Activated CD4-positive, alpha-beta T cell treated with anti-CD3 and anti-CD28 coated beads for 24 hours (primary cell): ENCODE results near the gene TPM1.

Source experiments
- DNase-seq, 2 donors: peaks; one replicate each; pipeline ENCODE4 v3.0.0-alpha.2; 2020; ENCODE audit warnings: low read depth in 2 of 2

The TPM1 gene

DNA sequence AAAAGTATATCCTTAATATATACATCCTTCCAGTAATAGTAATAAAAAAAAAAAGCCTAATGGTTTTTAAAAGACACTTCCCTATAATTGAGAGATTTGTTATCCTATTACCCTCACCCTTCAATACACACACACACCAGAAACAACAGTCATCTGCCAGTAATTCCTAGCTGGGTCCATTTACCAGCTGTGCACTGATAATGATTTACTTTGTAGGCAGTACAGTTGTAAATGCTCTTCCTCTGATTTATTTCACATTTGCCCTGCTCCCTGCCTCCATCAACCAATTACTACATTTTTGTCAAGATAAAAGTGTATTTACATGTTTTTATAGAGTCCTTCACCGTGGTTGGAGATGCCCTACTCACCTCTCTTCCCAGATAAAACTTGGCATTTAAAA, 12.4 kb downstream of the TPM1 start:
- DNase-seq: no peak

DNA sequence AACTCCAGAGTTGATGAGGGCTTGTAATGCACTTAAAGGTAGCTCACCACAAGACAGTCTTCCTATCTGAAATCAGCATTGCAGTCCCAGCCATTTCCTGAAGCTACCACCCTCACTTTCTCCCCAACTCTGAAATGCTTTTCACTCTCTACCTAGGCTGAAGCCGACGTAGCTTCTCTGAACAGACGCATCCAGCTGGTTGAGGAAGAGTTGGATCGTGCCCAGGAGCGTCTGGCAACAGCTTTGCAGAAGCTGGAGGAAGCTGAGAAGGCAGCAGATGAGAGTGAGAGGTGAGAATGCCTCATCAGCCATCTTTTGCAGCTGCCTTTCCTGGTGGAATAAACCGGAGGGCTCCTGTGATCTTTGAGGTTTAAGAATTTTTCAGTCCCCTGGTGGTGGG, 14.3 kb downstream of the TPM1 start:
- DNase-seq: no peak

DNA sequence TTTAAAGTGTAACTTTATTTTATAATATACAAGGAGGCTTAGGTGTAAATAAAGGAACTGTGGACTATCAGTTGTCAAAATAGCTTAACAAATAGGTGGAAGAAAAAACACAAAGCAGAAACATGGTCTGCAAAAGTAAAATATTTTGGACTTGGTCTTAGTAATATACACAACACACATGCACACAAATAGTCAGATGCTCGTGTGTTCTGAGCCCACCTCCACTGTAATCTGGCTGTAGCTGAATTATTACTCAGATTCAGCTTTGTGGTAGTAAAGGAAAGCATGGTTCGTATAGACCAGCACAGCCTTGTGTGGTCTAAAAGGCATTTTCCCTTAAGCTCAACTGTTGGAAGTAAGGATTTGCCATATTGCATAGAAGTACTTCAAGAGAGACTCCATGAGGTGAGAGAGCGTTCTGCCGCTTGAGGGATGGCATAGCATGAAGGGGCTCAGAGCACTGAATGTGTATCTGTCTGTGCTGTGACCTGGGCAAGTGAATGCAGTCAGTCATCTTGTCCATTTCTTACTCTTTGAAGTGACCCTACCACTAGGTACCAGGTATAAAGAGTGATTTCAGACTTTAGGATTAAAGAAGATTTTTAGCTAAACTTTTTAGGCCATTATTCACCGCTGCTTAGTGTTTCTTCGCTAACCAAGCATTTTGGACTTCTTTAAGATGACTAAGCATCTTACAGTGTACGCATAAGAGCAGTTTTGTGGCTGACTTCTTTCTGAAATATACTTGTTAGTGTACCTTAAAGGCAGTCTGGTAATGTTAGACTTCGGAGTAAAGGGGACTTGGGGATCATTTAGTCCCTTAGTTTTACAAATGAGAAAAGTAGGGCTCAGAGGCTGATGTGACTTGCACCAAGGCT, 15.2 kb downstream of the TPM1 start:
- DNase-seq: no peak

DNA sequence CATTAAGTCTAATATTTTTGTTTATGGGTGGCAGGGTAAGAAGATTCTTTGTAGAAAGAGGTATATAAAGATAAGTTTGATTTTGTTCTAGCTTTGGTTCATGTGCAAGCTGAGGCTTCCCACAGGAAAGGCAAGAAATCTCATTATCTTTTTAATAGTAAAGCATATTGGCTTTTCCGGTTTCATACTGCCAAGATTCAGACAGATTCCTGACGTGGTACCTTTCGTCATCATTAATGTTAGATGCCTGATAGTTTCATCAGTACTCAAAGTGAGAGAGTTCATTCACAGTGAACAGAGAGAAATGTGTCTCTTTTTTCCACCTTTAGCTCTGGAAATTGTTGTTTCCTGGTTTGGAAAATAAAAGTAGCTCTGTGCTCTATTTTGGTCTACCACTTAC, 16.5 kb downstream of the TPM1 start:
- DNase-seq: no peak

DNA sequence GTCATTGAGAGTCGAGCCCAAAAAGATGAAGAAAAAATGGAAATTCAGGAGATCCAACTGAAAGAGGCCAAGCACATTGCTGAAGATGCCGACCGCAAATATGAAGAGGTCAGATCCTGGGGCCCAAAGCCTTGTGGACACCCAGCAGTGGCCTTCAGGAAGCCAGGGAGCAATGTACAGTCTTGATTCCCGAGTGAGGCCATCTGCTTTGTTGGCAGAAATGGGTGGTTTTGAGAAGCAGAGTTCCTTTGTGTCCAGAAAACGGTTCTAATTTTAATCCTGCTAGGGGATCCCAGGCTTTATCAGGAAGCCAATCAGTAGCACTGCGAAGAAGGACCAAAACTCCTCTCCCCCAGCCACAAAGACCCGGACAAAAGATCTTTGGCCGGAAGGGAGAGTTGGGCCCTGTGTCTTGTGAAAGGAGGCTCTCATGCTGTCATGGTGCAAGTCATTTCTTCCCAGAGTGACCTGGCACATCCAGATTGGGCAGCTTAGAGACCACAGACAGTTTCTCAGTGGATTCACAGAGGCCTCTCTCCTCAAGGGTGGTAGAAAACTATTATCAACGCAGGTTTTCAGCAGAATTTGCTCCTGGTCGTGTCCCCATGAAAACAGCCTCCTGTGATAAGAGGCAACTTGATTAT, 17.1 kb downstream of the TPM1 start:
- no peak for DNase-seq

DNA sequence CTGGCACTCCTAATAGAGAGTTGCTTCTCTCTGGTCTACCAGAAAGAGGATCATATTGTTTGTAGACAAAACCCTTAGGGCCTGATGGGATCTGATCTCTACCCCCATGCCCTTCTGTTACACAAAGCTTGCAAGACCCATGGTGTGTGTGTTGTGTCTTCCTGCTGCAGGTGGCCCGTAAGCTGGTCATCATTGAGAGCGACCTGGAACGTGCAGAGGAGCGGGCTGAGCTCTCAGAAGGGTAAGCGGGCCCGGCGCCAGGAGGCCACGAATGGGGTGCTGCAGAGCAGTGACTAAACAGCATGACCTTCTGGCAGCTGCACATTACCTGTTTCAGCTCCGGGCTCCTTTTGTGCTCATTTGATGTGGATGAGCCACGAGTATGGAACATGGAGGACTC, 18.2 kb downstream of the TPM1 start:
- DNase-seq: no peak

DNA sequence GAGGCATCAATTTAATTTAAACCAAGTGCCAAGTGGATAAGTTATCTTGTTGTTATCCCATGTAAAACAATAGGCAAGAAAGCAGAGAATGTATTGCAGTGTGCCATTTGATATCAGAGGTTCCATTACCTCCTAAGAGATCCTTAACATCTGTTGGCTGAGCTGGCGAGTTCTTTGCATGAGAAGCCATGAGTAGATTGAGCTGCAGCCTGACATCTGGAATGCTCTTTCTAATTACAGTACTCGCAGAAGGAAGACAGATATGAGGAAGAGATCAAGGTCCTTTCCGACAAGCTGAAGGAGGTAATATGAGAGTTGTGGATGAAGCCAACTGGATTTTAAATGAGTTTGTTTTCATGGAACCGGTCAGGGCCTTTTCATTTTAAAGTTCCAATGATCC, 19.4 kb downstream of the TPM1 start:
- DNase-seq: no peak

DNA sequence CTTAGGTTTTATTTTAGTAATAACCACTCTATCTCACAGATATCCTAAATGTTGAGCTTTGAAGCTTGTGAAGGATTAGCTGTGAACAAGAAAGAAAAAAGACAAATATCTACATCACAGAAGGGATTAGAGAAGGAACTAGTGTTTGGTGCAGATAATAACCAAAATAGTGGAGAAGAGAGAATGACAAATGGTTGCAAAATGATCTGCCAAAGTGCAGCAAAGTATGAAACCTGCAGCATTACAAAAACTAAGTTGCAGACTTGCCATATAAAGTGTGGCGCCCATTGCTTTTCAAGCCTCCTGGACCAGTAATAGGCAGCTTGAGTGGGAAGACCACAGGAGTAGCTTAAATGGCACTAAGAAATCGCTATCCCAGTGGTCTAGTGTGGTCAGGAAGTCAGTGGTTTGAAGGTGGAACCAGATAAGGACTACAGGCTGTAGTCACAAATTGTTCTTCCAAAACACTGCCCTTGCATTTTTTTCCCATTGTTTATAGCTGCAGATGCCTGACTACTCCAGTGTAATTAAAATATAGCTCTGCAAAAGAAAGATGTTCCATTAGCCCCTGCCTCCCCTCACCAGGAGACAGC, 20.7 kb downstream of the TPM1 start:
- no peak for DNase-seq

DNA sequence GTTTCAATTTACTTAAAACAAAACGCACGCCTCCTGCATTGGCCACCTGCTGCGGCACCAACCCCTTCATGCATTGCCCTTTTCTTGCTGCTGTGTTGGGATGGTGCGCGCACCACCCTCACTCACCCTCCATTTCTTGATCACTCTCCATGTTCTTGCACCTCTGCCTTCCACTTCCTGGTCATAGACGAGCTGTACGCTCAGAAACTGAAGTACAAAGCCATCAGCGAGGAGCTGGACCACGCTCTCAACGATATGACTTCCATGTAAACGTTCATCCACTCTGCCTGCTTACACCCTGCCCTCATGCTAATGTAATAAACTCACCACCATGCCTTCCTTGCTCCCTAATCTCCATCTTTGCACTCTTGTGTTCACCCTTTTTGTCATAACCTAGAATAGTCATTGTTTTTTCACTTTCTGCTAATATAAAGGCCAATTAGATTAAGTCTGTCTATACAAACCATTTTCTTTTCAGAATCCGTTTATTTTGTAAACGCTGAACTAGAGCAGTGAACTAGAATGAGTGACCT, 21.4 kb downstream of the TPM1 start:
- DNase-seq: no peak

DNA sequence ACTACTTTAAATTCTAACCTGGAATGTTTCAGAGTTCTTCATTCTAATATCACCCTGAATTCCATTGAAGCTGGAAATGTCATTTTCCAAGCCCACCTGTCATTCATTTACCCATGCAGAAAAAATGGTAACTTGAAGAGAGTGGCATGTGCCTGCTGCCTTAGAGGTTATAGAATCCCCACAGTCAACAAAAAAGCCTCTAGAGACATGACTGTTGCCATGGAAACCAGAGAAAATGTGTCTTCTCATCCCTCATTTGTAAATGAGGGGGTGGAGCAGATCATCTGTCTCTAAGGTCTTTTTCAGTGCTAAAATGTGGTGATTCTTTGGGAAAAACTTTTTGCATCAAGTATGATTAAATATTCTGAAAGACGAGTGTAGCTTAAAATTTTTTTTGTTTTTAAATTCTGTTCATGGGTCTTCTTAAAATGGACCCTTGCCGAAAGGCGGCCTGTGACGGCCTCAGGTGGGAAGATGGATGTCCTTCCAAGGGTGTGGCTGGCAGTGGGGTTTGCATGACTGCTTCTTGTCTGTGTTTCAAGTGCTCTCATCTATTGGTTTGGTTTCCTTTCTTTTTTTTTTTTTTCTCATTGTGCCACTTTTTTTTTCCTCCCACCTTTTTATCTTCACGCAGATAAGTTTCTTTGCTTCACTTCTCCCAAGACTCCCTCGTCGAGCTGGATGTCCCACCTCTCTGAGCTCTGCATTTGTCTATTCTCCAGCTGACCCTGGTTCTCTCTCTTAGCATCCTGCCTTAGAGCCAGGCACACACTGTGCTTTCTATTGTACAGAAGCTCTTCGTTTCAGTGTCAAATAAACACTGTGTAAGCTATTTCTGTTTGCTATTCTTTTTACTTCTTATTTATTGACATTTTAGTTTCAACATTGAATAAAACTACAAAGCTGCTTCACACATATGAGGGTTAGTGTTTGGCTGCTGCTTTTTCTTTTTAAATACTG, 23.0 kb downstream of the TPM1 start:
- DNase-seq: no peak

DNA sequence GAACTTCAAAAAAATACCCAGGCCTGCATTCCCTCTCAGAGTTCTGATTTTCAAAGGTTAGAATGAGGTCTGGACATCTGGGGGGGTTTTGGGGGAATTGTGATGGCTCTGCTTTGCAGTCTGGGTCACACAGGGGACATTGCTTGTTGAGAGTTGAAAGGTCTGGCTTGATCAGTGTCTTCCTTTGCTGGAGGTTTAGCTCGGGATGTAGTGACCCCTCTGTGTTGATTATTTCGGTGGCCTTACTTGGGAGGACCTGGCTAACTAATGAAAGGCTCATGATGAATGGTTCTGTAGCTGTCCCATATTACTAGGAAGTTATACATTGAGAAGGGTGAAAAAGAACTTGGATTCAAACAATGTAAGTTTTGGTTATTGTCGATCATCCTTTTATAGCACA, 23.7 kb downstream of the TPM1 start:
- no peak for DNase-seq

DNA sequence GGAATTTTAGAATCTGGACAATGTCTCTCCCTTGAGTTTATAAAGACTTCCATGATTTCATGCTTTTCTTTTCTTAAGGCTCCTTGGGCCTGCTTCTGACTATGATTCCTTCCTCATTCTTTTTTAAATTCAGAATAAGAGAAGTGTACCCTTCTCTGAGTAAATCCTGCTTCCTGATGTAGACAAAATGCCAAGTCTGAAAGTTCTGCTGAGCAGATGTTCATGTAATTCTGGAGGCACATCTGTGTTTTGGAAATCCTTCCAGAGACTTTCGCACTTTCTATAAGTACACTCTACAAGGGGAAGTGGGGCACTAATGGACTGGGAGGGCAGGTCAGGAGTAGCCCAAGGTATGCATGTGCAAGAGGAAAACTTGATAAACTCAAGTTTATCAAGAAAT, 24.8 kb downstream of the TPM1 start:
- no peak for DNase-seq

DNA sequence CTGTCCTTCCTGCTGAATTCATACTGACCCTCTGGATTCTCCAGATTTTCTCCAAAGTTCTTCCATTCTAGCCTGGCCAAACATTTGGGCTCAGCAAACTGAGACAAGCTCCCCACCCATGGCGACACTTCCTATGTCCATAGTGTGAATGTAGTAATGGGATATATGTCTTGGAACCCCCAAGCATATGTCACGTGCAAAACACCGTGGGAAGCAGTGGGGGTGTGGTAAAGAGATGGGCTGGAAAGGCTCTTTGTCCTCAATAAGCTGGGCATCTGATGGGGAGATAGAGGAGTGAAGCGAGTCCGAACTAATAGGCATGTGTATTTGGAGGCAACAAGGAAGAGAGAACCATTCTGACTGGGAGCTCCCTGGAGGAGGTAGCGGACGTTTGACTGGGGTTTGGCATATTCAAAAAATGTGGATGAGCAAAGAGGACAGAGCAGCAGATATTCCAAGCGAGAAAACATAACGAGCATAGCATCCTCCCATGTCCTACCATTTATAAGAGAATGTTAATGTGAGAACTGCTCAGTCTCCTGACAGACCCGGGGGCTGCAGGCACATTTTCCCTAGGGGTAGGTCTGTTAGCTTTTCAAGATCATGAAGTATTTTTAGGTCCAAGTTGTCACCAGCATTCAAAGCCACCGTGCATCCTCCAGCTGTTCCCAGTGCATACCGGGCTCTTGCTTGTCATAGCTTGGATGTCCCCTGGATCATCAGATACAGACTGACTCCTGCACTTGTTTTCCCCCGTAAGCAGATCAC, 25.6 kb downstream of the TPM1 start:
- DNase-seq: no peak

DNA sequence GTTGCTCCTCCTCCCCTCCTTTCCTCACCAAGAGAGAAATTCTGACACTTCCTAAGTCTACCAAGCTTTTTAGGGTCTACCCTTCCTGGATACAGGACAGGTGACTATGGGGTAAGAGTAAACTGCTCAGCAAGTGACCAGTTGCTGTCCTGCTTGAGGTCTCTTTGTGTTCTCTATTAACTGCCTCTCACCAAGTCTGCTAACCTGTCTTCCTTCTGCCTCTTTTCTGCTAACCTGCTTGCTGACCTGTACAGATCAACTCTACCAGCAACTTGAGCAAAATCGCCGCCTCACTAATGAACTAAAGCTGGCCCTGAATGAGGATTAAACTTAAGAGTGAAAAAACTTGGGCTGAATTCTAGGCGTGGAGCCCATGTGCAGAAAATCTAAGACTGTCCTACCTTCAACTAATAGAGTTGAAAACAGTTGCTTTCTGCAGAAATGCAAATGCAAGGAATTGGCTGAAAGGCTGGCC, 27.1 kb downstream of the TPM1 start:
- DNase-seq: no peak

DNA sequence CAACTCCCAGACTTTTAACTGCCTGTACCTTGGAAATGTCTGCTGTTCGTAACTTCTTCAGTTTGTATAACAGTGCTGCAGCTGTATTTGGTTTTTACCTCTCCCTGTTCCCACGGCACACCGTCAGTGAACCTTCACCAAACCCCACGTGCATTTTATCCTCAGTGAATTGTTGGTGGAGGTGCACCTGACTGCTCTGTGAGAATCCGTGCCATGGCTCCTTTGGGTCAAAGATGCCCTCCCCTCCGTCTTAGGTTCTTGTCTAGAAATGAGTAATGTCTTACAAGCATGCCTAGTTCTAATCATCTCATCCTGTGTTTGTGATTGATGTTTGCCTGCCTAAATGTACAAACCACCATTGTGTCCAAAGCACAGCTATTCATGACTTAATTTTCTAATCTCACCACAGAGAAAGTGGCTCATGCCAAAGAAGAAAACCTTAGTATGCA, 28.2 kb downstream of the TPM1 start:
- DNase-seq: no peak

DNA sequence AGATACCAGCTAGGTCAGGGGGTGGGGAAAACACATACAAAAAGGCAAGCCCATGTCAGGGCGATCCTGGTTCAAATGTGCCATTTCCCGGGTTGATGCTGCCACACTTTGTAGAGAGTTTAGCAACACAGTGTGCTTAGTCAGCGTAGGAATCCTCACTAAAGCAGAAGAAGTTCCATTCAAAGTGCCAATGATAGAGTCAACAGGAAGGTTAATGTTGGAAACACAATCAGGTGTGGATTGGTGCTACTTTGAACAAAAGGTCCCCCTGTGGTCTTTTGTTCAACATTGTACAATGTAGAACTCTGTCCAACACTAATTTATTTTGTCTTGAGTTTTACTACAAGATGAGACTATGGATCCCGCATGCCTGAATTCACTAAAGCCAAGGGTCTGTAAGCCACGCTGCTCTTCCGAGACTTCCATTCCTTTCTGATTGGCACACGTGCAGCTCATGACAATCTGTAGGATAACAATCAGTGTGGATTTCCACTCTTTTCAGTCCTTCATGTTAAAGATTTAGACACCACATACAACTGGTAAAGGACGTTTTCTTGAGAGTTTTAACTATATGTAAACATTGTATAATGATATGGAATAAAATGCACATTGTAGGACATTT, 28.9 kb downstream of the TPM1 start:
- no peak for DNase-seq

DNA sequence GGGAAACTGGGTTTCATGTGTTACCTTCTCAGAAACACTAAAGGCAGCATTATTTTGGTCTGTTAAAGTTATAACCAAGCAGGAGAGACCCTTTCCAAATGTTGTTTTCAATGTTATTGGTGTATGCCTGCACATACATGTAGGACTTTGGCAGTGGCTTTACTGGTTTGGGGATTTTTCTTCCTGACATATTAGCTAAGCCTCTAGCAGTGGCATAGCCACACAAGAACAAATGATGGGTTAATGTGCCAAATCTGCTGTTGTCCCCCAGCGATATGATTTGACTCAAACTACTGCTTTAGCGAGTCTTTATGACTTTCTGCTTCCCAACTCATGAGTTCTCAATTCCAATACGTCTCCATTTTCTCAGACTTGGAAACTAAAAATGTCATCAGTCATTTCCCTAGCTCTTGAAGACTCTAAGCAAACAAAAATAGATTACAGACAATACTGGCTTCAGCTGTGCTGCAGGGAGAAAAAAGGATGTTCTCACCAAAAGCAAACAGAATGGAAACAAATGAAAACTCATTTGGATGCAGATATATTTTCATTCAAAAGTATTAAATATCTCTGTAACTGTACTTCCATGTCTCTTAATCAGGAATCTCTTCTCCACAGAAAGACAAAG, 29.6 kb downstream of the TPM1 start:
- no peak for DNase-seq

DNA sequence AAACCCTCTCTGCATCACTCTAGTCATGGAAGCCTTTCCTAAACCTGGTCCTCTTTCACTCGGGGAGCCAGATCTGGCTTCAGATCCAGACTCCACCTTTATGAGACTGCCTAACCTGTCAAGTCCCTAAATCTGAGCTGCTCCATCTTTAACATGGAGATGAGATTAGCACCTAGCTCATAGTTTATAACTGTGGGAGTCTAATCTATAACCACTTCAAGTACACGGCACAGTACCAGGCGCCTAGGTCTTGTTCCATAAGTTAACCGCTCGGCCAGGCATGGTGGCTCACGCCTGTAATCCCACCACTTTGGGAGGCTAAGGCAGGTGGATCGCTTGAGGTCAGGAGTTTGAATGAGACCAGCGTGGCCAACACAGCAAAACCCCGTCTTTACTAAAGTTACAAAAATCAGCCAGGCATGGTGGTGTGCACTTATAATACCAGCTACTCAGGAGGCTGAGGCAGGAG, 30.3 kb downstream of the TPM1 start:
- no peak for DNase-seq

DNA sequence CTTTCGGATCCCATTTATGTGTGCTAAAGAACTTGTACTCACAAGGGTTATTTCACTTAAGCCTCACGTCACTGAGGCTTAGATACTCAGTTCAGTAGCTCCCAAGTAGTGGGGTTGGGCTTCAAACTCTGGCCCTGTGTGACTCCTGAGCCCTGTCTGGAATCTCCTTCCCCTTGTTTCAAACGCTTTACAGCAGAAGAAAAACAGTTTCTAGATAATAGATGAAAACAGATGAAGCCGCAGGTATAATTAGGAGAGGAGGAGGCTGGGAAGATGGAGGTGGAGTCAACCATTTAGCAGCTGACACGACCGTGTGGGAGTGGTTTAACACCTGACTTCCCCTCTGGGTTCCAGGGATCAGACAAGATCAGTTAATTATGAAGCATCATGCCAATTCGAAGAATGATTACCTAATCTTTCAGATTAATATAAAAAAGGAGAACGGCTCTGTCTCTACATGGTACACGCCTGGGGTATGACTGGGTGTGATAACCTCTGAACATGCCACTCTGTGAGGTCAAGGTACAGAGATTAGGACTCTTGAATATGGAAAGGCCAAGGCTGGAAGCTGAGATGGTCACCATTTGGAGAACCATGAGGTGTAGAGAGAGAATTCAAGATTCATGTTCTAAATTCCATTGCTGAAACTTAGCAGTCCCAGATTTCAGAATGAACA, 31.1 kb downstream of the TPM1 start:
- DNase-seq: no peak
